ENCODE data around the gene NT5DC4. TPM values are rescaled to one million over a fixed set of nuclear protein-coding genes. Genes with fewer than 3 reads are reported as not detected.

NT5DC4 gene
- total RNA-seq, 1 donor: not detected

GRCh38 chr2:112784199-112785189, 63.7 kb downstream of the NT5DC4 start, which contains the start of gene IL1A:
TSS of gene IL1A (minus strand) at chr2:112784493. CDS start at chr2:112783770, 723 bp downstream.
- DNase-seq (ENCODE audit: insufficient read length, low spot score, missing footprints): peak; percentile 65
- Histone ChIP-seq H3K4me1 (ENCODE audit: insufficient read depth, low read length) (peaks cover 10% of the 10 kb centered on the region), H4K20me1 (ENCODE audit: insufficient read depth, low read length) (no peaks in the 10 kb centered on the region), H3K36me3 (ENCODE audit: insufficient read depth, low read length) (no peaks in the 10 kb centered on the region), H3K9me3 (ENCODE audit: low read depth, low read length) (no peaks in the 10 kb centered on the region), H2AFZ (ENCODE audit: low read length) (peak within 1 kb of the TSS; percentile 58), H3K4me2 (ENCODE audit: insufficient read depth, low read length) (peak within 1 kb of the TSS; percentile 68), H3K4me3 (ENCODE audit: insufficient read depth, low read length) (peak within 1 kb of the TSS; percentile 44), H3K79me2 (ENCODE audit: insufficient read depth, low read length) (no peaks in the 10 kb centered on the region), H3K27ac (ENCODE audit: low read depth, low read length) (no peak within 1 kb of the TSS), H3K27me3 (ENCODE audit: insufficient read depth, low read length) (no peaks in the 10 kb centered on the region)
- TF ChIP-seq CTCF (IDR thresholded peaks at IDR 0.05; ENCODE audit: extremely low read depth, low read depth, low read length): no peak

- no peak for DNase-seq (ENCODE audit: insufficient read length, low spot score, missing footprints)
- Histone ChIP-seq H3K4me3 (ENCODE audit: insufficient read depth, low read length) (no peak overlapping the region), H3K9me3 (ENCODE audit: low read depth, low read length) (no peaks in the 10 kb centered on the region), H3K27ac (ENCODE audit: low read depth, low read length) (no peak overlapping the region), H4K20me1 (ENCODE audit: insufficient read depth, low read length) (no peaks in the 10 kb centered on the region), H3K27me3 (ENCODE audit: insufficient read depth, low read length) (no peaks in the 10 kb centered on the region), H3K4me1 (ENCODE audit: insufficient read depth, low read length) (peaks cover 10% of the 10 kb centered on the region), H3K36me3 (ENCODE audit: insufficient read depth, low read length) (no peaks in the 10 kb centered on the region), H3K79me2 (ENCODE audit: insufficient read depth, low read length) (no peaks in the 10 kb centered on the region), H2AFZ (ENCODE audit: low read length) (no peak overlapping the region), H3K4me2 (ENCODE audit: insufficient read depth, low read length) (no peak overlapping the region)
- TF ChIP-seq CTCF (IDR thresholded peaks at IDR 0.05; ENCODE audit: extremely low read depth, low read depth, low read length): no peak
These were observed 66.5 kb downstream of the NT5DC4 start for GRCh38 chr2:112787294-112787693.

- no peaks in the 10 kb centered on the region for H4K20me1 ChIP-seq (ENCODE audit: insufficient read depth, low read length)
- no peaks in the 10 kb centered on the region for H3K9me3 ChIP-seq (ENCODE audit: low read depth, low read length)
- no peak for DNase-seq (ENCODE audit: insufficient read length, low spot score, missing footprints)
- no peaks in the 10 kb centered on the region for H3K36me3 ChIP-seq (ENCODE audit: insufficient read depth, low read length)
- no peak overlapping the region for H2AFZ ChIP-seq (ENCODE audit: low read length)
- no peak overlapping the region for H3K4me2 ChIP-seq (ENCODE audit: insufficient read depth, low read length)
- no peak for TF ChIP-seq CTCF (IDR thresholded peaks at IDR 0.05; ENCODE audit: extremely low read depth, low read depth, low read length)
- H3K4me3 ChIP-seq (ENCODE audit: insufficient read depth, low read length): no peak overlapping the region
- H3K27me3 ChIP-seq (ENCODE audit: insufficient read depth, low read length): no peaks in the 10 kb centered on the region
- peaks cover 10% of the 10 kb centered on the region for H3K4me1 ChIP-seq (ENCODE audit: insufficient read depth, low read length)
- no peaks in the 10 kb centered on the region for H3K79me2 ChIP-seq (ENCODE audit: insufficient read depth, low read length)
- H3K27ac ChIP-seq (ENCODE audit: low read depth, low read length): no peak overlapping the region
These were observed 67.0 kb downstream of the NT5DC4 start for GRCh38 chr2:112787729-112788393.

- H3K4me1 ChIP-seq (ENCODE audit: insufficient read depth, low read length): peaks cover 13% of the 10 kb centered on the region
- no peaks in the 10 kb centered on the region for H4K20me1 ChIP-seq (ENCODE audit: insufficient read depth, low read length)
- H3K9me3 ChIP-seq (ENCODE audit: low read depth, low read length): no peaks in the 10 kb centered on the region
- H3K4me2 ChIP-seq (ENCODE audit: insufficient read depth, low read length): no peak overlapping the region
- no peak for TF ChIP-seq CTCF (IDR thresholded peaks at IDR 0.05; ENCODE audit: extremely low read depth, low read depth, low read length)
- no peak overlapping the region for H3K4me3 ChIP-seq (ENCODE audit: insufficient read depth, low read length)
- no peak overlapping the region for H2AFZ ChIP-seq (ENCODE audit: low read length)
- H3K79me2 ChIP-seq (ENCODE audit: insufficient read depth, low read length): no peaks in the 10 kb centered on the region
- no peaks in the 10 kb centered on the region for H3K27me3 ChIP-seq (ENCODE audit: insufficient read depth, low read length)
- H3K27ac ChIP-seq (ENCODE audit: low read depth, low read length): no peak overlapping the region
- DNase-seq (ENCODE audit: insufficient read length, low spot score, missing footprints): no peak
- H3K36me3 ChIP-seq (ENCODE audit: insufficient read depth, low read length): no peaks in the 10 kb centered on the region
These were observed 67.8 kb downstream of the NT5DC4 start for GRCh38 chr2:112788653-112789052.

All from osteoblast (primary cell).